ENCODE data around the gene IKZF5. TPM values are rescaled to one million over a fixed set of nuclear protein-coding genes. Genes with fewer than 3 reads are reported as not detected.

Gene IKZF5
- total RNA-seq, 1 experiment from 2014 or later = 12.5 TPM

DNA sequence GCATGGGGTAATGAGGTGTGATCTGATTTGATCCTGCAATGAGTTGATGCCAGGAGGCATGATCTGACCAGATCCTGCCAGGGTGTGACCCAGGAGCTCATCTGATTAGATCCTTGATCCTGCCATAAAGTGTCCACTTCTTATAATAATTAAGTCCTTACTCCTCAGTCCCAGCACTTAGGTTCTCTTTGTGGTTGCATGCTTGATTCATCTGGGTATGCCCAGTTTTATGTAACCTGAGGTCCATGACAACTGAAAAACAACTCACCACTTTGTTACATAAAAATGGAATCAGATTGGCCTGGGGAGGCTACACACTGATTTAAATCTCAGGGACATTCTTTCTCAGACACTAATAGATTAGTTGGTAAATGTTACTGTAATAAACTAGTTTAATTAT is 19.3 kb upstream of the IKZF5 start:
- Histone ChIP-seq H3K79me2 (ENCODE audit: insufficient read depth, low read length) (no peaks in the 10 kb centered on the region), H4K8ac (replicated peaks; ENCODE audit: insufficient read length, low read depth, low read length) (no peak overlapping the region), H2AK5ac (ENCODE audit: insufficient read length, low read length) (no peak overlapping the region), H3K14ac (ENCODE audit: insufficient read depth, low read length) (no peak overlapping the region), H2BK15ac (ENCODE audit: low read depth, low read length) (no peak overlapping the region), H3K4me2 (ENCODE audit: insufficient read depth, insufficient read length, low read length) (no peak overlapping the region), H3K27ac (ENCODE audit: insufficient read length, low read depth, low read length) (no peak overlapping the region), H3K56ac (ENCODE audit: insufficient read length, low read depth, low read length) (no peak overlapping the region), H4K5ac (ENCODE audit: insufficient read length, low read depth, low read length) (no peak overlapping the region), H3K23me2 (ENCODE audit: insufficient read length, low read depth, low read length, poor library complexity, severe bottlenecking) (no peaks in the 10 kb centered on the region), H4K91ac (ENCODE audit: insufficient read length, low read depth, low read length) (no peak overlapping the region), H2BK12ac (ENCODE audit: insufficient read length, low read depth, low read length) (no peak overlapping the region), H3K23ac (ENCODE audit: insufficient read length, low read depth, low read length) (no peak overlapping the region), H2BK20ac (ENCODE audit: low read depth, low read length, poor library complexity, severe bottlenecking) (no peak overlapping the region), H2BK120ac (ENCODE audit: low read depth, low read length, poor library complexity, severe bottlenecking) (no peak overlapping the region), H3K4me1 (ENCODE audit: insufficient read depth, low read length) (no peaks in the 10 kb centered on the region), H3K4ac (ENCODE audit: low read depth, low read length) (no peak overlapping the region), H2AFZ (ENCODE audit: low read length) (no peak overlapping the region), H2BK5ac (ENCODE audit: insufficient read length, low read length) (no peak overlapping the region), H3K18ac (ENCODE audit: insufficient read length, low read depth, low read length) (no peak overlapping the region), H3K79me1 (ENCODE audit: insufficient read depth, low read depth, low read length, poor library complexity, severe bottlenecking) (no peaks in the 10 kb centered on the region), H3K27me3 (ENCODE audit: insufficient read depth, low read length) (no peaks in the 10 kb centered on the region), H3K9me3 (ENCODE audit: control insufficient read depth, low read depth, low read length) (no peaks in the 10 kb centered on the region), H3K9ac (ENCODE audit: extremely low read depth, insufficient read length, low read length) (no peak overlapping the region), H3T11ph (ENCODE audit: low read length) (no peak overlapping the region), H4K20me1 (ENCODE audit: control insufficient read depth, insufficient read depth, insufficient read length) (no peaks in the 10 kb centered on the region)
- no peak for DNase-seq
- TF ChIP-seq, protein P1, sequence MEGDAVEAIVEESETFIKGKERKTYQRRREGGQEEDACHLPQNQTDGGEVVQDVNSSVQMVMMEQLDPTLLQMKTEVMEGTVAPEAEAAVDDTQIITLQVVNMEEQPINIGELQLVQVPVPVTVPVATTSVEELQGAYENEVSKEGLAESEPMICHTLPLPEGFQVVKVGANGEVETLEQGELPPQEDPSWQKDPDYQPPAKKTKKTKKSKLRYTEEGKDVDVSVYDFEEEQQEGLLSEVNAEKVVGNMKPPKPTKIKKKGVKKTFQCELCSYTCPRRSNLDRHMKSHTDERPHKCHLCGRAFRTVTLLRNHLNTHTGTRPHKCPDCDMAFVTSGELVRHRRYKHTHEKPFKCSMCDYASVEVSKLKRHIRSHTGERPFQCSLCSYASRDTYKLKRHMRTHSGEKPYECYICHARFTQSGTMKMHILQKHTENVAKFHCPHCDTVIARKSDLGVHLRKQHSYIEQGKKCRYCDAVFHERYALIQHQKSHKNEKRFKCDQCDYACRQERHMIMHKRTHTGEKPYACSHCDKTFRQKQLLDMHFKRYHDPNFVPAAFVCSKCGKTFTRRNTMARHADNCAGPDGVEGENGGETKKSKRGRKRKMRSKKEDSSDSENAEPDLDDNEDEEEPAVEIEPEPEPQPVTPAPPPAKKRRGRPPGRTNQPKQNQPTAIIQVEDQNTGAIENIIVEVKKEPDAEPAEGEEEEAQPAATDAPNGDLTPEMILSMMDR (conservative IDR thresholded peaks at IDR 0.05) = no peak
- no peaks in the 10 kb centered on the region for H3K36me3 Mint-ChIP-seq (ENCODE audit: insufficient read depth in 1 of 3, low read depth in 3 of 3)
- H3K27ac Mint-ChIP-seq = no peak overlapping the region; a peak in 1 of 7 replicates
- peaks cover 32 to 33% of the 10 kb centered on the region in 2 experiments for H3K4me1 Mint-ChIP-seq
- H3K9me3 Mint-ChIP-seq = no peaks in the 10 kb centered on the region
- no peaks in the 10 kb centered on the region for H3K27me3 Mint-ChIP-seq (ENCODE audit: low read depth)
- H3K4me3 Mint-ChIP-seq = no peak overlapping the region

Measured in H9 (cell line).